Subcutaneous adipose tissue (tissue), 4 donors: Measurements from ENCODE around the gene ERMN. TPM values are rescaled to one million over a fixed set of nuclear protein-coding genes. Genes with fewer than 3 reads are reported as not detected.

Source experiments
- total RNA-seq, 4 donors: library from RNA; depleted of rRNA; stranded (reverse); fragments of >200 nt; gene quantifications; one replicate each; pipeline ENCODE4 v1.1.0, GENCODE V29; 2016
- TF ChIP-seq, protein P1 (sequence below): fragments of 450-650 bp; IDR thresholded peaks from one replicate; pipeline ENCODE4 v1.5.1; 2016; ENCODE audit warnings: low read depth, mild to moderate bottlenecking, control low read depth, antibody characterized with exemption, moderate library complexity

The ERMN gene
- total RNA-seq, 4 donors from 2014 or later, result 0.16 to 1.9 (median 0.22) TPM; not detected in 1

DNA sequence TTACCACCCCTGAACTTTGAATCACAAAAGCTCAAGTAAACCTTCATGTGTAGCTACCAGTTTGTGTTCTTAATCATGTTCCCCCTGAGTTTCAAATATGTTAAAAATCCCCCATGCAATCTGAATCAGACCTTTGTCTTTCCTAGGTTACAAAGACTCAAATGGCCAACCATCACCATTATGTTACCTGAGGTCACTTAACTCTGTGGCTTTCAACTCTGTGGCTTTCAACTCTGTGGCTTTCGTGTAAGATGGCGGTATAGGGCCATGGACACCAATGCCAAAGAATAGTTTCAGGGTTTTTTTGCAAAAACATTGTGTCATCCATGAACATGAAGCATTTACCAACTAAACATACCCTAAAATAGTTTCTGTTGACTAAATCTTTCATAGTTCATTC, 6.7 kb downstream of the ERMN start:
- TF ChIP-seq, protein P1, sequence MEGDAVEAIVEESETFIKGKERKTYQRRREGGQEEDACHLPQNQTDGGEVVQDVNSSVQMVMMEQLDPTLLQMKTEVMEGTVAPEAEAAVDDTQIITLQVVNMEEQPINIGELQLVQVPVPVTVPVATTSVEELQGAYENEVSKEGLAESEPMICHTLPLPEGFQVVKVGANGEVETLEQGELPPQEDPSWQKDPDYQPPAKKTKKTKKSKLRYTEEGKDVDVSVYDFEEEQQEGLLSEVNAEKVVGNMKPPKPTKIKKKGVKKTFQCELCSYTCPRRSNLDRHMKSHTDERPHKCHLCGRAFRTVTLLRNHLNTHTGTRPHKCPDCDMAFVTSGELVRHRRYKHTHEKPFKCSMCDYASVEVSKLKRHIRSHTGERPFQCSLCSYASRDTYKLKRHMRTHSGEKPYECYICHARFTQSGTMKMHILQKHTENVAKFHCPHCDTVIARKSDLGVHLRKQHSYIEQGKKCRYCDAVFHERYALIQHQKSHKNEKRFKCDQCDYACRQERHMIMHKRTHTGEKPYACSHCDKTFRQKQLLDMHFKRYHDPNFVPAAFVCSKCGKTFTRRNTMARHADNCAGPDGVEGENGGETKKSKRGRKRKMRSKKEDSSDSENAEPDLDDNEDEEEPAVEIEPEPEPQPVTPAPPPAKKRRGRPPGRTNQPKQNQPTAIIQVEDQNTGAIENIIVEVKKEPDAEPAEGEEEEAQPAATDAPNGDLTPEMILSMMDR, result no peak

DNA sequence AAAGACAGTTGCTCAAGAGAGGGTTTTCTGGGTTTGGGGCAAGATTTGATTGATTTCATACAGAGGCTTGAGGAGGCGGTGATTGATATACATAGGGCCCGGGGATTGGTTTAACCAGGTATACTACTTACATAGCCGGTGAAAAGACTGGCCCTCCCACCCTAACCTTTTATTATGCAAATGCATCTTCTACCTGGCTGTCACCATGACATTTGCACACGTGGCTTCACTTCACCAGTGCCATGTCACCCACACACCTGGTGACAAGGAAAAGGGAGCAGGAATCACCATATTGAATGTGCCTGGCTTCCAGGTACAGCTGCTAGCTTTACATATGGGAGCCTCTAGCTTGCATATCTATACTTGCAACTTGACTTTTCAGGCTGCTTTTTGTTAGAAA, 9.7 kb downstream of the ERMN start:
- TF ChIP-seq, protein P1, result no peak

DNA sequence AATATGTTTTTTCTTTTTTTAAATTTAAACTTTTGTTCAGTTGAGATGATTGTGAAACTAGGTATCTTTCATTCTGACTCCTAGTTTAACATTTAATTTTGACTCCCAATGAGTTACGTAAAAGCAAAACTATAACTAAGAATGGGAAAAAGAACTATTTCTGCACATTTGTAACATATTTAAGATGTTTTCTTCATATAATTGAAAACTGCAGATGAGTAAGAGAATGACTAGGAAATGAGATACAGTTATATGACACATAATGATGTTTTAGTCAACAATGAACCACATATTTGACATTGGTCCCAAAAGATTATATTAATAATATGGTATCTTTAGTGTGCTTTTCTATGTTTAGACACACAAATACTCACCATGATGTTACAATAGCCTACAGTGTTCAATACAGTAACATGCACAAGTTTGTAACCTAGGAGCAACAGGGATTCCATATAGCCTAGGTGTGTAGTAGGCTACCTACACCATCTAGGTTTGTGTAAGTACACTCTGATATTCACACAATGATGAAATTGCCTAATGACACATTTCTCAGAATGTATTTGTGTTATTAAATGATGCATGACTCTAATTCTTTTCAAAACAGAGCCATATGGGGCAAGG, 12.6 kb downstream of the ERMN start:
- TF ChIP-seq, protein P1, result no peak

DNA sequence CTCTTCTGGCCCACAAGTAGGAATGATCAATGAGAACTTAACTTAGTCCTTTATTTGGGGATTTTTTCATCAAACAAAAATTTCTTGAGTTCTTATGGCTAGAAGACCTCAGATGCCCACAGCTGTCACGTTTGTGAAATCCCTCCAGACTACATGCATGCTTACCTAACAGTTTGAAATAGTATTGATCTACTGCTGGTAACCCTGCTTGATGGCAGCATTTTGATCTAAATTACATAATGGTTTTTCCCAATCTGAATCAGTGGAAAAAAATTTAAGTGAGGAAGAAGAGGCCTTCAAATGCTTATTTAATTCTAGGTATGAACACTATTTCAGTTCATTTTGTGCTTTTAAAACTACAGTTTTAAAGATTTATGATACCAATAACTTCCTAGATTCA, 13.9 kb downstream of the ERMN start:
- TF ChIP-seq, protein P1, result no peak

DNA sequence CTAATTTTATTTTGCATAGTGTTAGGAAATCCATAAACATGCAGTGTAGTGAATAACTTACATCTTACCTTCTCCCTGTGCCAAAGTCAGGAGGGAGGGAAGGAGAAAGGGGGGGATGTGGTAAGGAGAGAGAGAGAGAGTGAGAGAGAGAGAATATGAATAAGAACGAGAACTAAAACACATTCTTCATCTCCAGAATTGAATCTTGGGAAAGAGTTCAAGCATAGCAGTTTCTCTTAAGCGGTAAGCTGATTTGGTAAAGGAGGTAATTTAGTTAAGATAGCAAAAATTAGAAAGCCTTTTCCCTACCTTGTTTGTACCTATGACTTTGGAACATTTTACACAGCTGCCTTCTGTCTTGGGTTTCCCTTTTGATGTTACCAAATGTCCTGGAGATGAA, 15.7 kb downstream of the ERMN start:
- TF ChIP-seq, protein P1, result no peak

DNA sequence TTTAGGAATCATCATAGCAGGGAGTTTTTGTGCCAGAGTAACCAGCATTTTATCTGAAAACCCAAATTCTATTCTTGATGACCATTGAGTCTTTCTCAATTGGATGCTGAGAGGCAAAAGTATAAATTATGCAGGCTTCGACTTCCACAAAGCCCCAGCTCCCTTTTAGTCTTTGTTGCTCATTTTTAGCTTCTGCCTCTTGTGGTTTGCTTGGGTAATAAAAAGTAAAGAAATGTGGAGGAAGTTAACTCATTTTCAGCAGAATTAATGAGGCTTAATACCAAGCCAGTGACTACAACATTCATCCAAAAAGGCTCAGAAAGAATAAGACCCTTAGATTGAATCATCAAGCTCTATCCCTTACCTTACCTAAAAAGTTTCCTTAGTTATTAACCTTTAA, 18.6 kb downstream of the ERMN start:
- TF ChIP-seq, protein P1, result no peak

DNA sequence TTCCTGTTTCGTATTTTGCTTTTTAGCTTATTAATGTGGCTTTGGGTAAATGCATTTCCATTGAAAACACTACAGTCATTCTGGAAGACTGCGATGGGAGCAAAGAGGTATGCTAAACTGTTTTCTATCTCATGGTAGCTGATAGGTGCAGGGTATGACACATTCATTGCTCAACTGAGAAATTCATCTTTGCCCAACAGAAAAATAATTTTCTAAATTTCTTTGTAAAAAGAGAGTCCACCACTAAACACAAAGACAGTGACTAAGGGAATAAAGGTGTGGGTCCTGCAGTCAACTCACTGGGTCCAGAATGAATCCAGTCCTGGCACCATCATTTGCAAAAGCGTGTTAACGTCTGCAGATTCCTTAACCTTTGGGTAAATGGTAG, 19.9 kb downstream of the ERMN start:
- TF ChIP-seq, protein P1, result no peak
